ENCODE results near the gene PNMA5. TPM values are rescaled to one million over a fixed set of nuclear protein-coding genes. Genes with fewer than 3 reads are reported as not detected.
A peak's percentile ranks its signal among the peaks of the same experiment; 100 is the strongest.

PNMA5 gene
- total RNA-seq, 3 donors from 2014 or later = not detected

- no peak for ATAC-seq
- Histone ChIP-seq H3K4me1 (ENCODE audit: low read depth) (no peaks in the 10 kb centered on the region), H3K36me3 (ENCODE audit: low read depth) (no peaks in the 10 kb centered on the region), H3K4me3 (no peak overlapping the region), H3K9me3 (no peaks in the 10 kb centered on the region)
- no peak for TF ChIP-seq CTCF (IDR thresholded peaks at IDR 0.05)
- no peak for DNase-seq
- intact Hi-C loops (cut with DNase I, micrococcal nuclease) = no loop called here
Observed at GRCh38 chrX:152960115-152960514, 33.8 kb downstream of the PNMA5 start.

DNA sequence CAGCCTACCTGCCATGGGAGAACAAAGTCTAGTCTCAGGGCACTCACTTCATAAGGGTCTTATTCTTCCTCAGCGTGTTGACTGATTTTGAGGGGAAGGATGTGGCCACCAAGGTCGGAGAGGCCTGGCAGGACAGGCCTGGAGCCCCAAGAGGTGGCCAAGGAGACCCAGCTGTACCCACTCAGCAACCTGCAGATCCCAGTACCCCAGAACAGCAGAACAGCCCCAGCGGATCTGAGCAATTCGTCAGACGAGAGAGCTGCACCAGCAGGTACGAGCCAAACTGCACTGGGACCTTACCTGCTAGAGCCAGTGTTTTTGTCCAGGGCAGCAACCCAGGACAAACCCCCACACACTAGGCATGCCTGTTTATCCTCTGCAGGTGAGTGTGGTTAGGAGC is 34.3 kb downstream of the PNMA5 start:
- ATAC-seq (no peak), DNase-seq (no peak)
- Histone ChIP-seq H3K9me3 (no peaks in the 10 kb centered on the region), H3K4me1 (ENCODE audit: low read depth) (no peaks in the 10 kb centered on the region), H3K36me3 (ENCODE audit: low read depth) (no peaks in the 10 kb centered on the region), H3K4me3 (no peak overlapping the region)
- intact Hi-C loops (cut with DNase I, micrococcal nuclease) = no loop called here
- no peak for TF ChIP-seq CTCF (IDR thresholded peaks at IDR 0.05)

- Histone ChIP-seq H3K4me1 (ENCODE audit: low read depth) (no peaks in the 10 kb centered on the region), H3K4me3 (no peak overlapping the region), H3K9me3 (no peaks in the 10 kb centered on the region), H3K36me3 (ENCODE audit: low read depth) (no peaks in the 10 kb centered on the region)
- intact Hi-C loops (cut with DNase I, micrococcal nuclease) = no loop called here
- ATAC-seq (peak; percentile 97), DNase-seq (peak; percentile 90 to 91 (median 90))
- TF ChIP-seq CTCF (IDR thresholded peaks at IDR 0.05) = peak; percentile 59
Observed at GRCh38 chrX:152958524-152959465, 35.1 kb downstream of the PNMA5 start.

GRCh38 chrX:152958047-152958446 is 35.9 kb downstream of the PNMA5 start:
- Histone ChIP-seq H3K4me1 (ENCODE audit: low read depth) (no peaks in the 10 kb centered on the region), H3K4me3 (no peak overlapping the region), H3K36me3 (ENCODE audit: low read depth) (no peaks in the 10 kb centered on the region), H3K9me3 (no peaks in the 10 kb centered on the region)
- intact Hi-C loops (cut with DNase I, micrococcal nuclease) = no loop called here
- no peak for TF ChIP-seq CTCF (IDR thresholded peaks at IDR 0.05)
- ATAC-seq (no peak), DNase-seq (no peak)

- intact Hi-C loops (cut with DNase I, micrococcal nuclease) = no loop called here
- no peaks in the 10 kb centered on the region for H3K36me3 ChIP-seq (ENCODE audit: low read depth)
- ATAC-seq = no peak
Observed at GRCh38 chrX:152950786-152951185, 43.1 kb downstream of the PNMA5 start.

More at GRCh38 chrX:152950786-152951185, 43.1 kb downstream of the PNMA5 start:
- TF ChIP-seq CTCF (IDR thresholded peaks at IDR 0.05) = no peak
- no peak overlapping the region for H3K4me3 ChIP-seq
- no peaks in the 10 kb centered on the region for H3K9me3 ChIP-seq
- H3K4me1 ChIP-seq (ENCODE audit: low read depth) = no peaks in the 10 kb centered on the region
- no peak for DNase-seq
